RWPE2 (cell line): ENCODE results near the gene PPP1R36.

Source experiments
- ATAC-seq: fragments of 200-7000 bp; cut with Tn5 transposase; 3 replicates; pipeline ENCODE4 v1.9.1; 2021; ENCODE audit warnings: low read depth
- DNase-seq: peaks from one replicate; pipeline ENCODE4 v3.0.0-alpha.2; 2020; ENCODE audit warnings: low spot score
- H3K27ac ChIP-seq: fragments of 450-650 bp; 2 replicates; pipeline ENCODE4 v1.5.1; 2017; ENCODE audit warnings: mild to moderate bottlenecking; ENCODE audit not compliant: poor library complexity, severe bottlenecking
- H3K27me3 ChIP-seq: fragments of 250-450 bp; sonication (Bioruptor Pico); 2 replicates; pipeline ENCODE4 v1.5.1; 2021; ENCODE audit warnings: mild to moderate bottlenecking, moderate library complexity; ENCODE audit not compliant: insufficient read depth, poor library complexity, severe bottlenecking
- H3K36me3 ChIP-seq: fragments of 250-450 bp; sonication (Bioruptor Pico); 2 replicates; pipeline ENCODE4 v1.5.1; 2020; ENCODE audit warnings: low read depth, mild to moderate bottlenecking, moderate library complexity
- H3K4me1 ChIP-seq: fragments of 250-450 bp; sonication (Bioruptor Pico); 2 replicates; pipeline ENCODE4 v1.5.1; 2021; ENCODE audit warnings: mild to moderate bottlenecking, moderate library complexity; ENCODE audit not compliant: insufficient read depth, poor library complexity, severe bottlenecking
- H3K4me3 ChIP-seq: fragments of 250-450 bp; sonication (Bioruptor Pico); 2 replicates; pipeline ENCODE4 v1.5.1; 2021; ENCODE audit warnings: mild to moderate bottlenecking, moderate library complexity; ENCODE audit not compliant: severe bottlenecking
- H3K9me3 ChIP-seq: fragments of 250-450 bp; sonication (Bioruptor Pico); 2 replicates; pipeline ENCODE4 v1.5.1; 2021; ENCODE audit warnings: mild to moderate bottlenecking, moderate library complexity; ENCODE audit not compliant: severe bottlenecking
- CTCF ChIP-seq: fragments of 450-650 bp; IDR thresholded peaks from one replicate; pipeline ENCODE4 v1.5.1; 2017; ENCODE audit warnings: mild to moderate bottlenecking, moderate library complexity; ENCODE audit not compliant: poor library complexity, severe bottlenecking

The PPP1R36 gene

GRCh38 chr14:64506721-64507120 lies 43.0 kb upstream of the PPP1R36 start:
- no peaks in the 10 kb centered on the region for H3K9me3 ChIP-seq
- H3K36me3 ChIP-seq, result peaks cover 6% of the 10 kb centered on the region
- no peak for TF ChIP-seq CTCF
- peak overlapping the region; percentile 97 for H3K27ac ChIP-seq
- ATAC-seq, result no peak
- DNase-seq, result no peak
- H3K4me3 ChIP-seq, result no peak overlapping the region
- H3K4me1 ChIP-seq, result peaks cover 47% of the 10 kb centered on the region
- H3K27me3 ChIP-seq, result no peaks in the 10 kb centered on the region

DNA sequence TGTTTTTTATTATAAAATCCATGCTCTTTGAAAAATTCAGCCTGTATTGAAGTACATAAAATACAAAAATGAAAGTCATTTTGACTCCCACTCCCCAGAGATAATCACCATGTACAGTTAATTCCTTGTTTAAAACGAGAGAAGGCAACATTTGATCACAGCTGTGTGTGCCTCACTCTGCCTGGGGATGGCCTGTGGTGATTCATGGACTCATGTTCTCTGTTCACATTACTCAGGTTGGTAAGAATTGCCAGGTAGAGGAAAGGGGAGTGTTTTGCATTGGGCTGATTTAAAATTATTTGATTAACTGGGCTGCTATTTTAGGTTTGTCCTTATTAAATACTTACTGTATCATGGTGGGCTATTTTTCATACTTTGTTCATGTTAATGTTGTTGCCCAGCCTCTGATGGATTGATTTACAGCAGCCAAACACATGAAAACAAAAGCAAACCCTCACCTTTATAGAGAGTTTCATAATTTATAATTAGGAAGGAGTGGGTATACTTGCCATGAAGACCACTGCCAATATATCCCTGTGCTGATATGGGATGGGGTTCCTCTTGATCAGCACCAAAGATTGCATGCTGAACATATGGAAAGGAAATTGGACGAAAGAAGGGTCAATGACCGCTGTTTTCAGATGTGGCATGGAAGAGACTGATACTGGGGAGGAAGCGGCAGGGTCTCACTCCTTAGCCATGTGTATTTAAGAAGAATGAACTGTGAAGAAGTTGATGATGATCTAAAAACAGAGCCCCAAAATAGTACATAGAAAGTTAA lies 42.2 kb upstream of the PPP1R36 start:
- Histone ChIP-seq H3K27ac (peak overlapping the region; percentile 97), H3K36me3 (peaks cover 8% of the 10 kb centered on the region), H3K4me1 (peaks cover 38% of the 10 kb centered on the region), H3K9me3 (no peaks in the 10 kb centered on the region), H3K4me3 (no peak overlapping the region), H3K27me3 (no peaks in the 10 kb centered on the region)
- peak; percentile 14 for TF ChIP-seq CTCF
- DNase-seq (no peak), ATAC-seq (peak; percentile 35)

DNA sequence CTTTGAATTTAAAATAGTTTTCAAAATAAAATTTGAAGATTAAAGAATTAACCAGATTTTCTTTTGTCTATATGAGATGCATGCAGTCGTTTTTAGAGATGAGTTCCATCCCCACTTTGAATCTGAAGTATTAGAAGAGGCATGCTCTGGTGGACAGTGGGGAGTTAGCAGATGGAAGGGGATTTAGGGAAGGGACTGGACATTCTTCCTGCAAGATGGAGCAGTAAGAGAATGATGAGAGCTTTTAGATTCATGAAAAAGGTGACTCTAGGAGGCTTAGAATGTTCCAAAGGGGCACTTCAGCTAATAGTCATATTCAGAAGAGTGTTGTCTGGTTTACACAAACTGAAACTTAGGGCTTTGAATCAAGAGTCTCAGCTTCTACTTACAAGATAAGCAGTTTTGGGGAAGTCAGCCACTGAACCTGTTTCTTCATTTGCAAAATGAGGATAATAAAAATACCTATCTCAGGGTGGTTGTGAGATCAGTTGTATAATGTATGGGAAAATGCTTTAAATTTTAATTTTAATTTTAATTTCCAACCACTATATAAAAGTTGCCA lies 41.5 kb upstream of the PPP1R36 start:
- TF ChIP-seq CTCF, result no peak
- H3K4me3 ChIP-seq, result no peak overlapping the region
- DNase-seq (no peak), ATAC-seq (no peak)
- peaks cover 38% of the 10 kb centered on the region for H3K4me1 ChIP-seq
- peak overlapping the region; percentile 97 for H3K27ac ChIP-seq
- H3K27me3 ChIP-seq, result no peaks in the 10 kb centered on the region
- peaks cover 14% of the 10 kb centered on the region for H3K36me3 ChIP-seq
- no peaks in the 10 kb centered on the region for H3K9me3 ChIP-seq

GRCh38 chr14:64509036-64509435 lies 40.7 kb upstream of the PPP1R36 start:
- ATAC-seq (no peak), DNase-seq (no peak)
- Histone ChIP-seq H3K4me3 (no peak overlapping the region), H3K27ac (no peak overlapping the region), H3K27me3 (no peaks in the 10 kb centered on the region), H3K4me1 (peaks cover 38% of the 10 kb centered on the region), H3K9me3 (no peaks in the 10 kb centered on the region), H3K36me3 (peaks cover 14% of the 10 kb centered on the region)
- TF ChIP-seq CTCF, result no peak
